ENCODE measurements around the gene TARDBP.
A peak's percentile ranks its signal among the peaks of the same experiment; 100 is the strongest.

The TARDBP gene

DNA sequence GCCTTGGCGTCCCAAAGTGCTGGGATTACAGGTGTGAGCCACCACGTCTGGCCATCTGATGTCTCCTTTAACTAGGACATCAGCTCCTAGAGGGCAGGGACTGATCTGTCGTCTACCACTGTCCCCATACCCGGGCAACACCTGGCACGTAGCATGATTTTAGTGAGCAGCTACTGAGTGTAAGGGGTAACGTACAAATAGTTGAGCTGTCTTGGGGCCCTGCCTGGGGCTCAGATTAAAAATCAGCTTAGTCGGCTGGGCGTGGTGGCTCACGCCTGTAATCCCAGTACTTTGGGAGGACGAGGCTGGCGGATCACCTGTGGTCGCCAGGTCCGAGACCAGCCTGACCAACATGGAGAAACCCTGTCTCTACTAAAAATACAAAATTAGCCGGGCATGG lies 45.6 kb downstream of the TARDBP start:
- Histone ChIP-seq H3K9me3 (ENCODE audit: control insufficient read depth, low read length) (no peaks in the 10 kb centered on the region), H3K27ac (ENCODE audit: low read length, poor library complexity, severe bottlenecking) (no peak overlapping the region), H3K18ac (ENCODE audit: low read depth in 1 of 2, low read length in 2 of 2) (no peak overlapping the region), H2BK12ac (ENCODE audit: low read length in 2 of 2) (no peak overlapping the region), H2BK15ac (ENCODE audit: low read depth, poor library complexity, severe bottlenecking) (no peak overlapping the region), H3K36me3 (ENCODE audit: control insufficient read depth in 1 of 2, insufficient read depth in 2 of 2, low read depth in 1 of 2, low read length in 2 of 2) (peaks cover 30 to 63% of the 10 kb centered on the region in 2 experiments), H3K14ac (ENCODE audit: low read length in 2 of 2) (no peak overlapping the region), H2AK5ac (ENCODE audit: low read length, severe bottlenecking) (no peak overlapping the region), H4K8ac (ENCODE audit: low read length) (no peak overlapping the region), H4K91ac (ENCODE audit: low read length) (no peak overlapping the region), H2BK5ac (ENCODE audit: low read depth, low read length, poor library complexity, severe bottlenecking) (no peak overlapping the region), H3K9ac (ENCODE audit: low read length) (no peak overlapping the region), H2BK120ac (ENCODE audit: low read depth, low read length) (no peak overlapping the region), H3K79me1 (replicated peaks; ENCODE audit: low read length, poor library complexity, severe bottlenecking) (peaks cover 29% of the 10 kb centered on the region), H3K4me1 (ENCODE audit: control insufficient read depth, insufficient read depth, low read depth, low read length) (peaks cover 14% of the 10 kb centered on the region), H3K4ac (ENCODE audit: low read depth in 1 of 2, low read length in 2 of 2) (no peak overlapping the region), H2AFZ (ENCODE audit: low read depth, low read length) (no peak overlapping the region), H3K23ac (ENCODE audit: low read length in 2 of 2) (no peak overlapping the region), H3K27me3 (ENCODE audit: control insufficient read depth in 1 of 2, insufficient read depth in 1 of 2, low read length in 2 of 2) (no peaks in the 10 kb centered on the region), H3K4me3 (ENCODE audit: insufficient read depth in 1 of 2, low read depth in 1 of 2, low read length in 2 of 2) (no peak overlapping the region), H3K4me2 (ENCODE audit: low read length, poor library complexity, severe bottlenecking) (no peak overlapping the region)
- 97% methylated on average over 14 of the region's 14 CpGs for WGBS
- DNase-seq: no peak

DNA sequence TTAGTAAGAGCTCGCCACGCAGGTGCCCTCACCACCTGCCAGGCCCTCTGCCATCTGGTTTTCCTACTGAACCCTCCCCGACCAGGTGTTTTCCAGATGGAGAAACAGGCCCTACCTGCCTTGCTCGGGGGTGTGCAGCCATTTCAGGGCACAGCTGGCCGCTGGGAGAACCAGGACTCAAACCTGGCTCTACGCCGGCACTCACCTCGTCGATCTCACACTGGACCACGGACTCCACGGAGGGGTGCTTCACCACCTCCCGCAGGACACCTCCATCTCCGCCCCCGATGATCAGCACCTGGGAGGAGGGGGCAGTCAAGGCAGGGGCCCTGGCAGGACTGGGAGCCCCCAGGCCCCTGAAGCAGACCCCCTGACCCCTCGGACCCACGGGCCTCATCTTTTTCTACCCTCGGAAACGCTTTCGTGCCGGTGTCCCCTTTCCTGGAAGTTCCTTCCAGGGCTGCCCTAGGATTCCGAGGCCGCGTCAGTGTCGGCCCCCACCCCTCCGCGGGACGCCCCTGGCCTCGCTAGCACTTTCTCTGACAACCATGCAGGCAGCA lies 46.2 kb downstream of the TARDBP start:
- peak overlapping the region; percentile 97 for H3K4me3 ChIP-seq (ENCODE audit: insufficient read depth in 1 of 2, low read depth in 1 of 2, low read length in 2 of 2)
- H3K4me2 ChIP-seq (ENCODE audit: low read length, poor library complexity, severe bottlenecking): peak overlapping the region; percentile 78
- H3K27me3 ChIP-seq (ENCODE audit: control insufficient read depth in 1 of 2, insufficient read depth in 1 of 2, low read length in 2 of 2): no peaks in the 10 kb centered on the region
- H2BK5ac ChIP-seq (ENCODE audit: low read depth, low read length, poor library complexity, severe bottlenecking): no peak overlapping the region
- H3K9me3 ChIP-seq (ENCODE audit: control insufficient read depth, low read length): no peaks in the 10 kb centered on the region
- H3K23ac ChIP-seq (ENCODE audit: low read length in 2 of 2): peak overlapping the region in 1 of 2 experiments; percentile 80
- no peak overlapping the region for H4K91ac ChIP-seq (ENCODE audit: low read length)
- peaks cover 35 to 63% of the 10 kb centered on the region in 2 experiments for H3K36me3 ChIP-seq (ENCODE audit: control insufficient read depth in 1 of 2, insufficient read depth in 2 of 2, low read depth in 1 of 2, low read length in 2 of 2)
- no peak overlapping the region for H3K27ac ChIP-seq (ENCODE audit: low read length, poor library complexity, severe bottlenecking)
- H3K18ac ChIP-seq (ENCODE audit: low read depth in 1 of 2, low read length in 2 of 2): peak overlapping the region in 1 of 2 experiments; percentile 79
- H4K8ac ChIP-seq (ENCODE audit: low read length): peak overlapping the region; percentile 12
- H3K79me1 ChIP-seq (replicated peaks; ENCODE audit: low read length, poor library complexity, severe bottlenecking): peaks cover 29% of the 10 kb centered on the region
- H3K4ac ChIP-seq (ENCODE audit: low read depth in 1 of 2, low read length in 2 of 2): peak overlapping the region; percentile 40 to 60
- H2BK15ac ChIP-seq (ENCODE audit: low read depth, poor library complexity, severe bottlenecking): no peak overlapping the region
- no peak for DNase-seq
- peak overlapping the region; percentile 90 for H3K9ac ChIP-seq (ENCODE audit: low read length)
- H2AK5ac ChIP-seq (ENCODE audit: low read length, severe bottlenecking): no peak overlapping the region
- H2AFZ ChIP-seq (ENCODE audit: low read depth, low read length): peak overlapping the region; percentile 18
- WGBS: 49% methylated on average over 28 of the region's 28 CpGs
- no peak overlapping the region for H2BK120ac ChIP-seq (ENCODE audit: low read depth, low read length)
- no peak overlapping the region for H2BK12ac ChIP-seq (ENCODE audit: low read length in 2 of 2)
- H3K14ac ChIP-seq (ENCODE audit: low read length in 2 of 2): peak overlapping the region in 1 of 2 experiments; percentile 76
- H3K4me1 ChIP-seq (ENCODE audit: control insufficient read depth, insufficient read depth, low read depth, low read length): peaks cover 14% of the 10 kb centered on the region

DNA sequence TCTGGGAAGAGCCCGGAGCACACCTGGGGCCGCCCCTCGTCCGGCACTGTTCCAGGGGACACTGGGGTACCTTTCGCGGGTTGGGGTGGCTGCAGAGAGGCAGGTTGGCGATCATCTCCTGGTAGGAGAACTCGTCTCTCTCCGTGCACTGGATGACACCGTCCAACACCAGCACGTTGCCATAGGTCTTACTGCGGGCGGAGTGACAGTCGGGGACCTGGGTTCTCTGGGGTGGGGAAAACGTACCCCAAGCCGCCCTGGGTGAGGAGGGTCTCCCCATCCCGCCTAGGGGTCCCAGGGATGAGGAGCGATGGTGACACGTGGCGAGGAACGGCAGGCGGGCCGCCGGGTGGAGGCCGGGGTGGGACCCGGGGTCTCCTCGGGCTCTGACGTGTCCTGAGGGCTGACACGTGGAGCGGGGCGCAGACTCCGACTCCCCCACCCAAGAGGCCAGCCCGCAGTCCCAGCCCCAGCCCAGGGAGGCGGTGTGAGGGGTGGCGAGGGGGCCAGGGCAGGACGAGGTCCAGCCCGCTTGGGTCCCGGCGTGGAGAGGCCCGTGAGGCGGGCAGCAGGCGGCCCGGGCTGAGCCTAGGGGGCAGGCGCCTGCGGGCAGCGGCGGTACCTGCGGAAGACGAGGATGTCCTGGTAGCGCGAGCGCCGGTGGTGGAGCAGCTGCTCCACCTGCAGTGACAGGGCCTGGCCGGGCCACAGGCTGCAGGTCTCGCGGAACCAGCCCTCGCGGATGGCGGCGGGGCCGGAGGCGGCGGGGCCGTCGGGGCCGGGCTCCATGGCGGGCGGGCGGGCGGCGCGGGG lies 46.9 kb downstream of the TARDBP start:
- no peak overlapping the region for H2AK5ac ChIP-seq (ENCODE audit: low read length, severe bottlenecking)
- peak overlapping the region; percentile 78 to 79 for H3K18ac ChIP-seq (ENCODE audit: low read depth in 1 of 2, low read length in 2 of 2)
- no peak overlapping the region for H2BK12ac ChIP-seq (ENCODE audit: low read length in 2 of 2)
- H4K8ac ChIP-seq (ENCODE audit: low read length): peak overlapping the region; percentile 75
- DNase-seq: peak; percentile 22
- peak overlapping the region; percentile 72 for H4K91ac ChIP-seq (ENCODE audit: low read length)
- H2AFZ ChIP-seq (ENCODE audit: low read depth, low read length): peak overlapping the region; percentile 46
- peak overlapping the region; percentile 4 to 76 for H3K14ac ChIP-seq (ENCODE audit: low read length in 2 of 2)
- H3K36me3 ChIP-seq (ENCODE audit: control insufficient read depth in 1 of 2, insufficient read depth in 2 of 2, low read depth in 1 of 2, low read length in 2 of 2): peaks cover 33 to 62% of the 10 kb centered on the region in 2 experiments
- H3K79me1 ChIP-seq (replicated peaks; ENCODE audit: low read length, poor library complexity, severe bottlenecking): peaks cover 32% of the 10 kb centered on the region
- peak overlapping the region in 1 of 2 experiments; percentile 75 for H3K23ac ChIP-seq (ENCODE audit: low read length in 2 of 2)
- H3K9ac ChIP-seq (ENCODE audit: low read length): peak overlapping the region; percentile 90
- peaks cover 14% of the 10 kb centered on the region for H3K4me1 ChIP-seq (ENCODE audit: control insufficient read depth, insufficient read depth, low read depth, low read length)
- peak overlapping the region; percentile 97 for H3K4me3 ChIP-seq (ENCODE audit: insufficient read depth in 1 of 2, low read depth in 1 of 2, low read length in 2 of 2)
- H3K4me2 ChIP-seq (ENCODE audit: low read length, poor library complexity, severe bottlenecking): peak overlapping the region; percentile 78
- H3K27ac ChIP-seq (ENCODE audit: low read length, poor library complexity, severe bottlenecking): no peak overlapping the region
- H2BK5ac ChIP-seq (ENCODE audit: low read depth, low read length, poor library complexity, severe bottlenecking): no peak overlapping the region
- H3K4ac ChIP-seq (ENCODE audit: low read depth in 1 of 2, low read length in 2 of 2): peak overlapping the region; percentile 56 to 60
- peak overlapping the region; percentile 73 for H2BK120ac ChIP-seq (ENCODE audit: low read depth, low read length)
- no peaks in the 10 kb centered on the region for H3K9me3 ChIP-seq (ENCODE audit: control insufficient read depth, low read length)
- H2BK15ac ChIP-seq (ENCODE audit: low read depth, poor library complexity, severe bottlenecking): peak overlapping the region; percentile 96
- WGBS: under 1% methylated on average over 51 of the region's 72 CpGs
- H3K27me3 ChIP-seq (ENCODE audit: control insufficient read depth in 1 of 2, insufficient read depth in 1 of 2, low read length in 2 of 2): no peaks in the 10 kb centered on the region
